Activated T-cell treated with anti-CD3 and anti-CD28 coated beads for 48 hours (primary cell): Measurements from ENCODE around the gene KIF12.
"Not testable (repeated sequence)": the region's sequence is repeated elsewhere in the genome, so short reads cannot be mapped to it uniquely, and the experiment has no call there.

Experiments
- DNase-seq: peaks from one replicate; pipeline ENCODE4 v3.0.0-alpha.2; 2020; ENCODE audit warnings: low read depth

The KIF12 gene

GRCh38 chr9:114046237-114046755, 52.8 kb downstream of the KIF12 start:
- no peak for DNase-seq

- not testable (repeated sequence) for DNase-seq
Measured at GRCh38 chr9:114043660-114044059, 55.4 kb downstream of the KIF12 start.
